ENCODE results near the gene ARHGEF19. TPM values are rescaled to one million over a fixed set of nuclear protein-coding genes. Genes with fewer than 3 reads are reported as not detected.

Gene ARHGEF19
- total and polyA plus RNA-seq, 2 experiments from 2014 or later = 8.6 to 14.2 TPM

DNA sequence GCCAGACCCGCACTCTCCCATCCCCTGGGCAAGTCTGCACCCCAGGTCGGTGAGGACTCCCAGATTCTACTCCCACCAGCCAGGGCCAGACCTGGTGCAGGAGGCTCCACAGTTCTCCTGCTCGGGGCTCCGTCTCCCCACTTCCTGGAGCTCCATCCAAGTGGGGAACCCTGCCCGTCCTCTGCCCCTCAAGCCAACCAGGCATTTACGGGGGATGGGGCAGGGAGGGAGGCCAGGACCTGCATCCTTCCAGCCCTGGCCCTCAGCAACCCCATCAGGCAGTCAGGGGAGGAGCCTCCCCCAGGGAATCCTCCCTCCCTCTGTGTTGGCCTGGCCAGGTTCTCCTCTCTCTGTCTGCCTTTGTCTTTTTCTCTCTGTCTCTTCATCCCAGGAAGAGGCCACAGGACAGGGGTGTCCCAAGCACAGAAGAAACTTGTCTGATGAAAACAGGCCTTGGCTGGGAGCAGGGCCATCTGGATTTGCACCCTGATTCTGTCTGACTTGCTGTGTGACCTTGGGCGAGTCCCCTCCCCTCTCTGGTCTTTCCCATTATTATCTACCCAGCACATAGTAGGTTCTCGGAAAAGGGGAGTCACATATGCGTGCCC, 38.1 kb downstream of the ARHGEF19 start:
- H3K27ac ChIP-seq = no peak overlapping the region
- TF ChIP-seq EZH2 (IDR thresholded peaks at IDR 0.05; ENCODE audit: insufficient read depth, poor library complexity, severe bottlenecking) (no peak), EZH2phosphoT487 (IDR thresholded peaks at IDR 0.05; ENCODE audit: insufficient read depth, low read depth) (no peak)
- H3K9ac ChIP-seq = no peak overlapping the region
- H3K27me3 ChIP-seq (replicated peaks; ENCODE audit: insufficient read depth) = no peaks in the 10 kb centered on the region; the same call in 1 of the 2 replicates
- H3K9me2 ChIP-seq (ENCODE audit: insufficient read depth) = no peaks in the 10 kb centered on the region
- no peaks in the 10 kb centered on the region for H3K79me2 ChIP-seq (ENCODE audit: insufficient read depth)
- no peaks in the 10 kb centered on the region for H3K36me3 ChIP-seq (ENCODE audit: low read depth)
- H3K4me2 ChIP-seq (ENCODE audit: unreplicated experiment) = no peak overlapping the region
- 84 to 85% methylated on average over 9 of the region's 9 CpGs for WGBS, 2 experiments (ENCODE audit: low coverage in 1 of 2, low lambda C conversion rate in 2 of 2, missing lambda C conversion rate in 2 of 2)
- DNase-seq = no peak
- H4K20me1 ChIP-seq (ENCODE audit: insufficient read depth) = no peaks in the 10 kb centered on the region
- peaks cover 40% of the 10 kb centered on the region for H3K4me1 ChIP-seq (ENCODE audit: insufficient read depth)
- peaks cover 10% of the 10 kb centered on the region for H3F3A ChIP-seq (ENCODE audit: insufficient read depth)
- in situ Hi-C loops (cut with MboI) = no loop called here
- H2AFZ ChIP-seq = no peak overlapping the region
- no peak overlapping the region for H3K4me3 ChIP-seq
- no peaks in the 10 kb centered on the region for H3K9me3 ChIP-seq (ENCODE audit: low read depth)

DNA sequence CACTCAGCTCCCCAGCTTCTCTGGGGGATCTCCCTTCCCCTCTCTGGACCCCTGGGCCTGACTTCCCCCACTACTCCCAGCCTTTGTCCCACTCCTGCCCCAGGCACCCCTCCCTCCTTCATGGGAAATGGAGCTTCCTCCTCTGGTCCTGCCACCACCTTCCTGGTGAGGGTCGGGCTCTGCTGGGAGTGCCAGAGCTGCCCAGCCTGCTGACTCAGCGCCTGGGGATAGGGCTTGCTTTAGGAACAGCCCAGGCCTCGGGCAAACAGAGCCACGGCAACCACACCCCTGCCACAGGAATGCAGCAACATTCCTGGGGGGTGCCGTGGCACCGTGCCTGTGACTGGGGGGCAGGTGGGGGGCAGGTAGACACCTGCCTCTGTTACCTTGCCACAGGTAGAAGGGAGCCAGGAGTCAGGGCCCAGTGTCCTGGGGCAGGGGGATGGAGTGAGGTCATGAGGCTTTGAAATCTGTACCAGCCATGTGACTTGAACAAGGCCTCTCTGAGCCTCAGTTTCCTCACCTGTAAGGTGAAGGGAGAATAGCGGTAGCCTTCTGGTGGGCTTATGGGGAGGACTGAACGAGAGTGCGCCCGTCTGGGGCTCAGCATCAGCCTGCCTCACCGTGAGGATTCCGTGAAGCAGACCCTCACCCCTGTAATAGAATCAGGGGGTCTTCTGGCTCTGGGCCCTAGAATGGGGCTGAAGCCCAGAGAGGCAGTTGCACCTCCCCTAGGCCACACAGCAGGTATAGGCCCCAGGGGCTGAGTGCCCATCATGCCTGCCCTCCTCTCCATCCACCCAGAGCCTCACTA, 38.8 kb downstream of the ARHGEF19 start:
- Histone ChIP-seq H3K79me2 (ENCODE audit: insufficient read depth) (no peaks in the 10 kb centered on the region), H3K9me2 (ENCODE audit: insufficient read depth) (no peaks in the 10 kb centered on the region), H3K36me3 (ENCODE audit: low read depth) (no peaks in the 10 kb centered on the region), H3K27ac (no peak overlapping the region), H3K9me3 (ENCODE audit: low read depth) (no peaks in the 10 kb centered on the region), H3K27me3 (replicated peaks; ENCODE audit: insufficient read depth) (no peaks in the 10 kb centered on the region; the same call in 1 of the 2 replicates), H3K9ac (0 out of 2 replicates have a peak overlapping the region, but pooled peaks have one; percentile 25), H3K4me1 (ENCODE audit: insufficient read depth) (peaks cover 40% of the 10 kb centered on the region), H3K4me3 (no peak overlapping the region), H4K20me1 (ENCODE audit: insufficient read depth) (no peaks in the 10 kb centered on the region), H3K4me2 (ENCODE audit: unreplicated experiment) (peak overlapping the region; percentile 32), H3F3A (ENCODE audit: insufficient read depth) (peaks cover 10% of the 10 kb centered on the region), H2AFZ (no peak overlapping the region)
- WGBS, 2 experiments (ENCODE audit: low coverage in 1 of 2, low lambda C conversion rate in 2 of 2, missing lambda C conversion rate in 2 of 2) = 48 to 63% methylated on average over 12 of the region's 12 CpGs
- in situ Hi-C loops (cut with MboI) = no loop called here
- TF ChIP-seq EZH2phosphoT487 (IDR thresholded peaks at IDR 0.05; ENCODE audit: insufficient read depth, low read depth) = no peak
- TF ChIP-seq EZH2 (IDR thresholded peaks at IDR 0.05; ENCODE audit: insufficient read depth, poor library complexity, severe bottlenecking) = no peak
- DNase-seq = peak; percentile 82

- Histone ChIP-seq H3K9ac (0 out of 2 replicates have a peak overlapping the region, but pooled peaks have one; percentile 25), H3K27ac (no peak overlapping the region)
- peak; percentile 59 for DNase-seq
Measured at GRCh38 chr1:16172964-16173446, 39.4 kb downstream of the ARHGEF19 start.

DNA sequence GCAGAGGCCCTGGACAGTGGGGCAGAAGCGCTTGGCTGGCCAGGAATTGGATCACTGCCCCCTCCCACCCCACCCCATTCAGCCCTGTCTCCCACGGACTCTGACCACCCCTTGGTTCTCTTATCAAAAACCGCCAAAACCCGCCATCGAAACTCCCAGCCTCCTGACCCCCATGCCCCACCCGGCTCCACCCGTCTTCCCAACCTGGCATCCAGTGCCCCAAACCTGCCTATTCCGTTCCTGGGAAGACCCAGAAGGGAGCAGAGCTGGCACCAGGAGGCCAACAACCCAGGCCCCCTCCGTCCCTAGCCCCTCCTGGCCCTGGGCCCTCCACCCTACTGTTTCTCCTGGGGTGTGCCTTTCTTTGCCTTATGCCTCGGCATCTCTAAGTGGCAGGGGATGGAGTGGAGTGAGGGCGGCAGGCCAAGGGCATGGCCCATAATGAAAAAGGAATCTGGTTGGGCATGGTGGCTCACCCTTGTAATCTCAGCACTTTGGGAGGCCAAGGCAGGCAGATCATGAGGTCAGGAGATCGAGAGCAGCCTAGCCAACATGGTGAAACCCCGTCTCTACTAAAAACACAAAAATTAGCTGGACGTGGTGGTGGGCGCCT, 40.1 kb downstream of the ARHGEF19 start:
- no peak overlapping the region for H3K4me2 ChIP-seq (ENCODE audit: unreplicated experiment)
- no peak for DNase-seq
- no peak overlapping the region for H2AFZ ChIP-seq
- H3K36me3 ChIP-seq (ENCODE audit: low read depth) = no peaks in the 10 kb centered on the region
- WGBS, 2 experiments (ENCODE audit: low coverage in 1 of 2, low lambda C conversion rate in 2 of 2, missing lambda C conversion rate in 2 of 2) = 94 to 98% methylated on average over 7 to 15 of the region's 15 CpGs
- in situ Hi-C loops (cut with MboI) = no loop called here
- H3K27me3 ChIP-seq (replicated peaks; ENCODE audit: insufficient read depth) = no peaks in the 10 kb centered on the region; the same call in 1 of the 2 replicates
- H3K4me1 ChIP-seq (ENCODE audit: insufficient read depth) = peaks cover 40% of the 10 kb centered on the region
- H3K27ac ChIP-seq = no peak overlapping the region
- H3K9me3 ChIP-seq (ENCODE audit: low read depth) = no peaks in the 10 kb centered on the region
- no peaks in the 10 kb centered on the region for H3K79me2 ChIP-seq (ENCODE audit: insufficient read depth)
- no peaks in the 10 kb centered on the region for H3K9me2 ChIP-seq (ENCODE audit: insufficient read depth)
- no peaks in the 10 kb centered on the region for H4K20me1 ChIP-seq (ENCODE audit: insufficient read depth)
- no peak overlapping the region for H3K9ac ChIP-seq
- no peak overlapping the region for H3K4me3 ChIP-seq
- peaks cover 10% of the 10 kb centered on the region for H3F3A ChIP-seq (ENCODE audit: insufficient read depth)
- TF ChIP-seq EZH2phosphoT487 (IDR thresholded peaks at IDR 0.05; ENCODE audit: insufficient read depth, low read depth) (no peak), EZH2 (IDR thresholded peaks at IDR 0.05; ENCODE audit: insufficient read depth, poor library complexity, severe bottlenecking) (no peak)

More at GRCh38 chr1:16172964-16173446, 39.4 kb downstream of the ARHGEF19 start:
- Histone ChIP-seq H3K4me2 (ENCODE audit: unreplicated experiment) (peak overlapping the region; percentile 32), H3K9me3 (ENCODE audit: low read depth) (no peaks in the 10 kb centered on the region), H3K27me3 (replicated peaks; ENCODE audit: insufficient read depth) (no peaks in the 10 kb centered on the region; the same call in 1 of the 2 replicates), H3K79me2 (ENCODE audit: insufficient read depth) (no peaks in the 10 kb centered on the region), H3K4me1 (ENCODE audit: insufficient read depth) (peaks cover 40% of the 10 kb centered on the region), H3K9me2 (ENCODE audit: insufficient read depth) (no peaks in the 10 kb centered on the region), H3K36me3 (ENCODE audit: low read depth) (no peaks in the 10 kb centered on the region), H3K4me3 (no peak overlapping the region), H3F3A (ENCODE audit: insufficient read depth) (peaks cover 10% of the 10 kb centered on the region), H2AFZ (no peak overlapping the region), H4K20me1 (ENCODE audit: insufficient read depth) (no peaks in the 10 kb centered on the region)
- in situ Hi-C loops (cut with MboI) = no loop called here
- TF ChIP-seq EZH2phosphoT487 (IDR thresholded peaks at IDR 0.05; ENCODE audit: insufficient read depth, low read depth) = no peak
- TF ChIP-seq EZH2 (IDR thresholded peaks at IDR 0.05; ENCODE audit: insufficient read depth, poor library complexity, severe bottlenecking) = no peak
- WGBS, 2 experiments (ENCODE audit: low coverage in 1 of 2, low lambda C conversion rate in 2 of 2, missing lambda C conversion rate in 2 of 2) = 86 to 91% methylated on average over 14 of the region's 14 CpGs

Measured in GM23248 (cell line).